ENCODE results near the gene ASPSCR1. TPM values are rescaled to one million over a fixed set of nuclear protein-coding genes. Genes with fewer than 3 reads are reported as not detected.

Gene ASPSCR1
- total and polyA plus RNA-seq, 10 of the 15 experiments (the other 5 are each of a cell fraction or from before 2014, with no cell fraction given), result 1.5 to 48.4 (median 25.4) TPM

DNA sequence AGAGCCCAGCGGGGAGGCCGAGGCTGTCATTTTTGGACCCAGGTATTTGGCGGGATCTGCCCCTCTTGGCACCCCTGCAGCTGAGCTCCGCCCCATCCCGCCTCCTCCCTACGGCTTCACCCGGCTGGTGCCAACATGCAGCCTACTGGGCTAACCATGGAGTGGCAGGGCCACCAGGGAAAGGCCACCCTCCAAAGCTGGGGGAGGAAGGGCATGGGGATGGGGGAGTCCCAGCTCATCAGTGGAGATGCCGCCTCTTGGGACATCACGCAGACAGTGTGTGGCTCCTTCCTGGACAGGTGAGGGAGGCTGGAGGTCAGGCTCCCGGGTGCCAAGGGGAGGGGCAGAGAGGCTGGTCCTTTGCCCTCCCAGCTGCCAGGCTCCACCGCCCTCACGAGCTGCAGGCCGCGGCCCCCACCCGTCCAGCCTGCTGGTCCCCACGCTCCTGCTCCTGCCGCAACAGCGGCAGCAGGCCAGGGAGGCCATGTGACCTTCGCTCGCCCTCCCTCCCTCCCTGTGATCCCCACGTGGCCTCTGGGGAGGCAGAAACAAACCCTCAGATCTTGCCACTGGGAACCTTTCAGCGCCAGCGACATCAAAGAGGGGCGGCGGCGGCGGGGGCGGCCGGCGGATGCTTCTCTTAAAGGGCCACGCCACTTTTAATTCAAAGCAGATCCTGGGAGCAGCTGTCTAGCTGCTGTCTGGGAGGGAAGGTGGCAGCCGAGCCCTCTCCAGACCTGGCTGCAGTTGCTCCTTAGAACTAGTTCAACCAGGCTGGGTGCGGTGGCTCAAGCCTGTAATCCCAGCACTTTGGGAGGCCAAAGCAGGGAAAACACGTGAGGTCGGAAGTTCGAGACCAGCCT lies 9.7 kb upstream of the ASPSCR1 start (continued):
- no peak for TF ChIP-seq SREBF1 (IDR thresholded peaks at IDR 0.05; ENCODE audit: low read length)

- no peak for ATAC-seq
- Histone ChIP-seq H2AFZ (ENCODE audit: control insufficient read depth, low read depth, low read length) (peak overlapping the region; percentile 77; the same call in 1 of the 2 replicates), H4K20me1 (ENCODE audit: control insufficient read depth, insufficient read depth) (no peaks in the 10 kb centered on the region), H3K79me2 (ENCODE audit: control insufficient read depth, insufficient read depth, low read length) (no peaks in the 10 kb centered on the region), H3K9me3 (replicated peaks; ENCODE audit: control insufficient read depth, insufficient read depth, low read length) (peaks cover under 1% of the 10 kb centered on the region; the same call in 2 of the 3 replicates), H3K27ac (ENCODE audit: control insufficient read depth, insufficient read depth) (no peak overlapping the region), H3K9ac (ENCODE audit: control insufficient read depth, insufficient read depth, low read length) (no peak overlapping the region; the same call in 1 of the 2 replicates), H3K27me3 (replicated peaks in 1 of 2; ENCODE audit: control insufficient read depth in 2 of 2, insufficient read depth in 2 of 2, low read length in 1 of 2) (peaks cover 1 to 5% of the 10 kb centered on the region in 2 experiments; a peak in 3 of 4 replicates), H3K4me3 (no peak overlapping the region), H3K4me1 (ENCODE audit: control insufficient read depth, insufficient read depth, low read length) (peaks cover 18% of the 10 kb centered on the region), H3K36me3 (ENCODE audit: control insufficient read depth in 2 of 2, insufficient read depth in 2 of 2, low read length in 1 of 2) (no peaks in the 10 kb centered on the region), H3K4me2 (ENCODE audit: control insufficient read depth, insufficient read depth) (peak overlapping the region; percentile 28; the same call in 1 of the 2 replicates)
- intact Hi-C loops (cut with micrococcal nuclease; ENCODE audit: unreplicated experiment) (loop anchor here (5.0 kb wide), 1 partner anchor 41 kb away; the partner anchor contains the start of gene MAFG), in situ Hi-C loops (cut with MboI) (no loop called here)
- no TSS peak for BruUV-seq (replicated peaks)
- DNase-seq (ENCODE audit: low read depth, low spot score), result no peak
- TF ChIP-seq MLLT1 (IDR thresholded peaks at IDR 0.05), result peak; percentile 41; the same call in 1 of the 2 replicates
- no peak; the same call in 1 of the 2 replicates for TF ChIP-seq ZBTB40 (IDR thresholded peaks at IDR 0.05; ENCODE audit: borderline replicate concordance)
- TF ChIP-seq NBN (IDR thresholded peaks at IDR 0.05), result 0 out of 2 replicates have a peak, but pooled peaks have one; percentile 19
- ChIA-PET SMC1A (ENCODE audit: uncharacterized antibody, unreplicated experiment) (interaction anchor here (0.6 to 2.0 kb wide), 5 partner anchors 8 to 169 kb away, joined by 3 to 9 read pairs (median 4); partner anchors contain the start of genes ASPSCR1 and DCXR), POLR2A (interaction anchor here (0.6 to 2.3 kb wide), 10 partner anchors 8 to 784 kb away, joined by 3 to 18 read pairs (median 3); partner anchors contain the start of genes ASPSCR1 and DCXR), RAD21 (ENCODE audit: unreplicated experiment) (interaction anchor here (0.7 to 1.9 kb wide), 4 partner anchors 9 to 54 kb away, joined by 3 to 12 read pairs (median 6); partner anchors contain the start of genes CENPX and LRRC45), CTCF (interaction anchor here (1.1 to 2.9 kb wide), 3 partner anchors 43 to 62 kb away, joined by 3 to 28 read pairs (median 6); partner anchors contain the start of genes CENPX and LRRC45)
- WGBS (ENCODE audit: insufficient coverage, insufficient replicate concordance, low lambda C conversion rate, missing lambda C conversion rate), result 89% methylated on average over 6 of the region's 7 CpGs
- no peak for FAIRE-seq
These were observed 9.1 kb upstream of the ASPSCR1 start for GRCh38 chr17:81968396-81968745.
